DND-41 (cell line): ENCODE results near the gene RNF212.

ENCODE experiments used
- ATAC-seq: fragments of 200-7000 bp; cut with Tn5 transposase; 3 replicates; pipeline ENCODE4 v1.9.1; 2021; ENCODE audit warnings: low read depth; ENCODE audit not compliant: insufficient read depth
- DNase-seq: peaks from one replicate; pipeline ENCODE4 v3.0.0-alpha.2; 2020
- H2AFZ ChIP-seq: 2 replicates; pipeline ENCODE4 v1.6.0; 2012; ENCODE audit warnings: low read depth, low read length
- H3K27ac ChIP-seq: 2 replicates; pipeline ENCODE4 v1.5.1; 2012; ENCODE audit warnings: low read length, inconsistent platforms
- H3K27me3 ChIP-seq: fragments of 200-600 bp; sonication (generic); 2 replicates; pipeline ENCODE4 v1.6.0; 2012; ENCODE audit warnings: low read length, mild to moderate bottlenecking, inconsistent platforms; ENCODE audit not compliant: insufficient read depth, poor library complexity
- H3K36me3 ChIP-seq: 2 replicates; pipeline ENCODE4 v1.5.1; 2012; ENCODE audit warnings: low read length, inconsistent platforms; ENCODE audit not compliant: insufficient read depth
- H3K4me1 ChIP-seq: 2 replicates; pipeline ENCODE4 v1.5.1; 2012; ENCODE audit warnings: mild to moderate bottlenecking, low read length; ENCODE audit not compliant: insufficient read depth
- H3K4me2 ChIP-seq: 2 replicates; pipeline ENCODE4 v1.6.0; 2012; ENCODE audit warnings: mild to moderate bottlenecking, moderate library complexity, low read length, inconsistent platforms; ENCODE audit not compliant: insufficient read depth
- H3K4me3 ChIP-seq, 2 experiments: fragments of 200-600 bp in 1 of 2; shearing (Covaris generic) in 1 of 2; 2 replicates each; pipeline ENCODE4 v1.5.1; 2012 to 2016; ENCODE audit warnings: inconsistent platforms in 2 of 2, low read length in 2 of 2, mild to moderate bottlenecking in 2 of 2, low read depth in 1 of 2, moderate library complexity in 1 of 2
- H3K79me2 ChIP-seq: 2 replicates; pipeline ENCODE4 v1.6.0; 2012; ENCODE audit warnings: low read length, inconsistent platforms; ENCODE audit not compliant: insufficient read depth
- H3K9ac ChIP-seq: 2 replicates; pipeline ENCODE4 v1.6.0; 2012; ENCODE audit warnings: low read depth, mild to moderate bottlenecking, inconsistent platforms, low read length, moderate library complexity
- H3K9me3 ChIP-seq: 2 replicates; pipeline ENCODE4 v1.5.1; 2012; ENCODE audit warnings: low read length, moderate library complexity, mild to moderate bottlenecking, inconsistent platforms; ENCODE audit not compliant: insufficient read depth, severe bottlenecking
- H4K20me1 ChIP-seq: 2 replicates; pipeline ENCODE4 v1.6.0; 2012; ENCODE audit warnings: low read length; ENCODE audit not compliant: insufficient read depth
- EZH2 ChIP-seq: IDR thresholded peaks from 3 replicates; pipeline ENCODE4 v1.6.1; 2012; ENCODE audit warnings: borderline replicate concordance, low read depth, mild to moderate bottlenecking, moderate library complexity, low read length, inconsistent platforms; ENCODE audit not compliant: severe bottlenecking
- TF ChIP-seq, protein P1 (sequence below): IDR thresholded peaks from 2 replicates; pipeline ENCODE4 v1.5.1; 2012; ENCODE audit warnings: borderline replicate concordance, low read length, moderate library complexity, mild to moderate bottlenecking; ENCODE audit not compliant: poor library complexity, severe bottlenecking; ENCODE audit errors: extremely low read depth

The RNF212 gene

DNA sequence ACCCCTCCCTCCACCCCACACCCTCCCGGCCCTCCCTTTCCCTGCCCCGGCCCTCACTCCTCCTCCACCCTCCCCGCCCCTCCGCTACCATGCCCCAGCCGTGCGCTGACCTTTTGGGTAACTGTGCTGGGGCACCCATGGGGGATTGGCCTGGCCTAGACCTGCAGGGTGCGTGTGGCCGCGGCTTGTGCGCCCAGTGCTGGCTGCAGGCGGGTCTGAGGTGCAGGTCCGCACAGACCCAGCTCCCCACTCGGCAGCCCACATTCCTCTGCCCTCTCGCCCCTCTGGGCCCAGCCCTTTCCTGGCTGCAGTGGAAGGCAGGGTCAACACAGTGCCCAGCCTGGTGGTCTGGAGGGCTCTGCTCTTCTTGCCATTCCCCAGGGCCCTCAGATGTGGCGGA is 77.3 kb downstream of the RNF212 start:
- TF ChIP-seq, protein P1, sequence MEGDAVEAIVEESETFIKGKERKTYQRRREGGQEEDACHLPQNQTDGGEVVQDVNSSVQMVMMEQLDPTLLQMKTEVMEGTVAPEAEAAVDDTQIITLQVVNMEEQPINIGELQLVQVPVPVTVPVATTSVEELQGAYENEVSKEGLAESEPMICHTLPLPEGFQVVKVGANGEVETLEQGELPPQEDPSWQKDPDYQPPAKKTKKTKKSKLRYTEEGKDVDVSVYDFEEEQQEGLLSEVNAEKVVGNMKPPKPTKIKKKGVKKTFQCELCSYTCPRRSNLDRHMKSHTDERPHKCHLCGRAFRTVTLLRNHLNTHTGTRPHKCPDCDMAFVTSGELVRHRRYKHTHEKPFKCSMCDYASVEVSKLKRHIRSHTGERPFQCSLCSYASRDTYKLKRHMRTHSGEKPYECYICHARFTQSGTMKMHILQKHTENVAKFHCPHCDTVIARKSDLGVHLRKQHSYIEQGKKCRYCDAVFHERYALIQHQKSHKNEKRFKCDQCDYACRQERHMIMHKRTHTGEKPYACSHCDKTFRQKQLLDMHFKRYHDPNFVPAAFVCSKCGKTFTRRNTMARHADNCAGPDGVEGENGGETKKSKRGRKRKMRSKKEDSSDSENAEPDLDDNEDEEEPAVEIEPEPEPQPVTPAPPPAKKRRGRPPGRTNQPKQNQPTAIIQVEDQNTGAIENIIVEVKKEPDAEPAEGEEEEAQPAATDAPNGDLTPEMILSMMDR: no peak
- no peak for TF ChIP-seq EZH2
- no peak overlapping the region for H3K4me3 ChIP-seq
- H3K4me2 ChIP-seq: no peak overlapping the region
- DNase-seq: no peak
- ATAC-seq: no peak
- no peaks in the 10 kb centered on the region for H3K36me3 ChIP-seq
- no peaks in the 10 kb centered on the region for H3K4me1 ChIP-seq
- H3K27me3 ChIP-seq: no peaks in the 10 kb centered on the region
- H3K79me2 ChIP-seq: no peaks in the 10 kb centered on the region
- no peak overlapping the region for H2AFZ ChIP-seq
- H4K20me1 ChIP-seq: peaks cover 6% of the 10 kb centered on the region; the same call in 1 of the 2 replicates
- no peak overlapping the region for H3K27ac ChIP-seq
- H3K9ac ChIP-seq: no peak overlapping the region
- no peaks in the 10 kb centered on the region for H3K9me3 ChIP-seq

GRCh38 chr4:1035510-1035909 is 77.9 kb downstream of the RNF212 start:
- H3K4me1 ChIP-seq: no peaks in the 10 kb centered on the region
- H3K36me3 ChIP-seq: no peaks in the 10 kb centered on the region
- H3K27ac ChIP-seq: no peak overlapping the region
- H3K9ac ChIP-seq: no peak overlapping the region
- no peaks in the 10 kb centered on the region for H3K27me3 ChIP-seq
- no peaks in the 10 kb centered on the region for H3K9me3 ChIP-seq
- no peak for DNase-seq
- H3K4me2 ChIP-seq: no peak overlapping the region
- no peak overlapping the region for H2AFZ ChIP-seq
- H4K20me1 ChIP-seq: peaks cover 6% of the 10 kb centered on the region; the same call in 1 of the 2 replicates
- H3K79me2 ChIP-seq: no peaks in the 10 kb centered on the region
- no peak overlapping the region for H3K4me3 ChIP-seq
- ATAC-seq: no peak
- TF ChIP-seq, protein P1: no peak

DNA sequence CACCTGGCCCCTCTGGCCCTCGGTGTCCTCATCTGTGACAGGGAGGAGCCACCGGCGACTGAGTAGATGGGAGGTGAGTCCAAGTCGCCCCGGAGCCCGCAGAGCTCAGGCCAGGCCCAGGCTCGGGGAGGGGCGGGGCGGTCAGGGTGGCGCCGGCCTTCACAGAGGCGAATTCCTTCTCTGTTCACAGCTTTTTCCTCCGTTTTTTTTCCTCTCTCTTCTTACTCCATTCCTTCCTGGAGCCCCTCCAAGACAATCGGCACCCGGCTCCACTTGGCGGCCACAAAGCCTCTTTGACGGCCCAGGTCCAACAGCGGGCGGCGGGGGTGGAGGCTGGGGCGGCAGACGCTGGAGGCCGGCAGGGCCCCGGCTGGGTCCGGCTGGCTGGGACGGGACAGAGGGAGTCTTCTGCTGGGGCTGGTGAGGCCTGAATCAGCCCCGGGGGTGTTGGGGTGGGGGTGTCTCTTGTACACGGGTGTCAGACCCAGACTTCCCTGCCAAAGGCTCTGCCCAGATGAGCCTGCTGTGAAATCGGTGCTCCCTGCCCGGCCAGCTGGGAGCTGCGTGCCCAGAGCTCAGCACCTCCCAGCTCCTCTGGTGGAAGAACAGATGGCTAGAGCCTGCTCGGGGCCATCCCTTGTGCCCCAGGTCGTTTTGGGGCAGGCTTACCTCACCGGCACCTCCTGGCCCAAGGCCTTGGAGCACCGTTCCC is 79.4 kb downstream of the RNF212 start:
- Histone ChIP-seq H3K27me3 (no peaks in the 10 kb centered on the region), H3K9ac (no peak overlapping the region), H3K9me3 (no peaks in the 10 kb centered on the region), H3K27ac (no peak overlapping the region), H3K4me3 (no peak overlapping the region), H3K4me1 (no peaks in the 10 kb centered on the region), H3K79me2 (no peaks in the 10 kb centered on the region), H3K36me3 (no peaks in the 10 kb centered on the region), H4K20me1 (peaks cover 6% of the 10 kb centered on the region; the same call in 1 of the 2 replicates), H3K4me2 (no peak overlapping the region), H2AFZ (no peak overlapping the region)
- ATAC-seq (no peak), DNase-seq (no peak)
- TF ChIP-seq, protein P1: no peak
- TF ChIP-seq EZH2: no peak

- TF ChIP-seq, protein P1: no peak
- no peak for TF ChIP-seq EZH2
- H3K27ac ChIP-seq: no peak overlapping the region
- no peak for ATAC-seq
- no peaks in the 10 kb centered on the region for H3K79me2 ChIP-seq
- no peaks in the 10 kb centered on the region for H3K36me3 ChIP-seq
- H3K4me1 ChIP-seq: no peaks in the 10 kb centered on the region
- H2AFZ ChIP-seq: no peak overlapping the region
- H3K4me2 ChIP-seq: no peak overlapping the region
- no peak overlapping the region for H3K9ac ChIP-seq
- no peak overlapping the region for H3K4me3 ChIP-seq
- H4K20me1 ChIP-seq: peaks cover 6% of the 10 kb centered on the region; the same call in 1 of the 2 replicates
- no peaks in the 10 kb centered on the region for H3K27me3 ChIP-seq
- no peaks in the 10 kb centered on the region for H3K9me3 ChIP-seq
- DNase-seq: no peak
Observed at GRCh38 chr4:1032861-1033260, 80.5 kb downstream of the RNF212 start.
